ENCODE measurements around the gene ISG20.

ISG20 gene

GRCh38 chr15:88693191-88693590 is 54.4 kb downstream of the ISG20 start:
- DNase-seq (ENCODE audit: low read depth): no peak

DNA sequence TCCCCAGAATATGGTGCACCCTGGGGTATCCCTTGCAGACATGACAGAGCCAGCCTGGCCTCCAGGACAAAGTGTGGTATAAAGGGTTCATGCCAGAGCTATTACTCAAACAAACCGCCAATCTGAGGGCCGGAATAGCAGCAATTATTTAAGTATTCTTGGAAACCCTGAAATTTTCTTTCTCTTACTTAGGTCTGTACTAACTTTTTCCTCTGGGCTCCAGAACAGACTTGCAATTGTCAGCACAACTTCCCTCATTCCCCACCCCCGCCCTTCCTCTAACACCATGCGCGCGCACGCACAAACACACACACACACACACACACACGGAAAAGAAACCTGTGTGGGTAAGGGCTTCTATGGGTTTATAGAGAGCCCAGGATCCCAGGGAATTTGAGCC is 56.3 kb downstream of the ISG20 start:
- DNase-seq (ENCODE audit: low read depth): no peak

DNA sequence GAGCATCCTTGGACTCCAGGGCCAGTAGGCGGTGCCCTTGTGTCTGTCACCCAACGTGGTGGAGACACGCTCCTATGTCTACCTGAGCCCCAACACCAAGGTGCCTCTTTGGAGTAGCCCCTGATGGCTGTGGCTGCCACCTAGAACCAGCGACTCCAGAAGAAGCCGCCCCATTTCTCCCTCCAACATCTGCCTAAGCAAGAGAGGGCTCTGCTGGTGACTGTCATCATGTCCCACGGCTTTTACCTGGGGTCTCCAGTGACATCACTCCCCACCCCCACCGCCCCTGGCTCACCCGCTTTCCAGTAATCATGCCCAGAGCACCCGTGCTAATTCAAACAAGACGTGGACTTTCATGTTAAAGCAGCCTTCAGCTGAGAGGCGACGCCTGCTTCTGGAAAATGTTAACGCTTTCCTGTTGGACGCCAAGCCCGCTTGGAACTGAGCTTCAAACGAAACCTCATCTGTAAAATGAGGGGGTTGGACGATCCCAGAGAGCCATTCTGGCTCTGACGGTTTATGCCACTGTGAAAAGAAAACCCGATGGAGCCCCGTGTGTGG is 57.0 kb downstream of the ISG20 start:
- DNase-seq (ENCODE audit: low read depth): no peak

- no peak for DNase-seq (ENCODE audit: low read depth)
Measured at GRCh38 chr15:88696254-88696653, 57.4 kb downstream of the ISG20 start.

DNA sequence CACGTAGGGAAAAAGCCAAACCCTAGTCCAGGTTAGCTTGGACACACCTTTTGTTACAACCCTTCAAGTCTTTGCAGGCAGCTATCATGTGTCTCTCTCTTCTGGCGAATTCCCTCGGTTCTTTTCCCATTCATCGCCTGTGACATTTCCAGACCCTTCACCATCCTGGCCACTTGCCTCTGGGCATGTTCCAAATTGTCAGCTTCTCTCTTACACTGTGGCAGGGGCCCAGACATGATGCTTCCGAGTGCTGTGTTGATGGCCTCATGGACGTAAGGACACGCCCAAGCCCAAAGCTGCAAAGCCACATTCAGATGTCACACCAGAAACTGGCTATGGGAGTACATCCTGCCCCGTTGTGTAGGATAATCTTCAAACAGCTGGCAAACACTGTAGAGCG is 58.5 kb downstream of the ISG20 start:
- no peak for DNase-seq (ENCODE audit: low read depth)

GRCh38 chr15:88699861-88700260 is 61.0 kb downstream of the ISG20 start:
- no peak for DNase-seq (ENCODE audit: low read depth)

DNA sequence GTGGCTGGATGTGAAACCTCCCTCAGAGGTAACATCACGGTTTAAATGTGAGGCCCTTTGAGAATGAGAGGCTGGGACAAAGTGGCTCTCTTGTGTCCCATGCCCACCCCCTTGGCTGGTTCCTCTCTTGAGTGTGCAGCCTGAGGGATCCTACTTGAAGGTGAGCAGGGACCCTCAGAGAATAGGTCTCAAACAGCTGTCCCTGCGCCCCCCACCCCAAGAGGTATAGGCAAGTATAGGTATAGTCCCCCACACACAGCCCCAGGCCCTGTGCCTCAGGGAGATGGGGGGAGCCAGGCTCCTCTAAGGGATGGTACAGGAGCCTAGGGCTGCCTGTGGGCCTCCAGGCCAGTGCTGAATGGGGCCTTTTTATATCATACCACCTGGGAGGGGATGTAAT is 61.9 kb downstream of the ISG20 start:
- no peak for DNase-seq (ENCODE audit: low read depth)

- no peak for DNase-seq (ENCODE audit: low read depth)
Measured at GRCh38 chr15:88701561-88702095, 62.8 kb downstream of the ISG20 start.

DNA sequence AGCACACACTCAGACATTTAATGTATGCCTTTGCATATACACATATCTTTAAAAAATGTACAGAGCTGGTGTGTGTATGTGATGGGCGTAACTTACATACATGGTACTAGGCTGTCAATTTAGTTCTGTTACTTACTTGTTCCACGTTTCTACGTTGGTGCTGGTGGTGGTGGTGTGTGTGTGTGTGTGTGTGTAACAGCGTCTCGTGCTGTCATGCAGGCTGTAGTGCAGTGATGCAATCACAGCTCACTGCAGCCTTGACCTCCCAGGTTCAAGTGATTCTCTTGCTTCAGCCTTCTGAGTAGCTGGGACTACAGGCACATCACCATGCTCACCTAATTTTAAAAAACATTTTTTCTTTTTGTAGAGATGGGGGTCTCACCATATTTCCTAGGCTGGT is 64.2 kb downstream of the ISG20 start:
- DNase-seq (ENCODE audit: low read depth): no peak

DNA sequence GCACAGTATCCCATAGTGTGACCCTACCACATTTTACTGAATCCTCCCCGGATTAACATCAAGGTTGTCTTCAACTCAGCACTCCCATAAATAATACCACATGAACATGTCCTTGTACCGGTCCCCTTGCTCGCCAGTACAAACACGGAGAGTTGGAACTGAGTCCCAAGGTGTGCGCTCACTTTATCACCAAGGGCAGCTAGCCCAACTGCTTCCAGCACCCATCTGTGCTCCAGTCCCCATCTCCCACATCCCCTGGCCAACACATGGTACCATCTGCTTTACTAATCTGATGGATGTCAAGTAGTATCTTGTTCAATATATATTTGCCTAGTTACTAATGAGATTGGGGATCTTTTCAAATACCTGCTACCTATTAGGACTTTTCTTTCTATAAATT is 64.7 kb downstream of the ISG20 start:
- no peak for DNase-seq (ENCODE audit: low read depth)

DNA sequence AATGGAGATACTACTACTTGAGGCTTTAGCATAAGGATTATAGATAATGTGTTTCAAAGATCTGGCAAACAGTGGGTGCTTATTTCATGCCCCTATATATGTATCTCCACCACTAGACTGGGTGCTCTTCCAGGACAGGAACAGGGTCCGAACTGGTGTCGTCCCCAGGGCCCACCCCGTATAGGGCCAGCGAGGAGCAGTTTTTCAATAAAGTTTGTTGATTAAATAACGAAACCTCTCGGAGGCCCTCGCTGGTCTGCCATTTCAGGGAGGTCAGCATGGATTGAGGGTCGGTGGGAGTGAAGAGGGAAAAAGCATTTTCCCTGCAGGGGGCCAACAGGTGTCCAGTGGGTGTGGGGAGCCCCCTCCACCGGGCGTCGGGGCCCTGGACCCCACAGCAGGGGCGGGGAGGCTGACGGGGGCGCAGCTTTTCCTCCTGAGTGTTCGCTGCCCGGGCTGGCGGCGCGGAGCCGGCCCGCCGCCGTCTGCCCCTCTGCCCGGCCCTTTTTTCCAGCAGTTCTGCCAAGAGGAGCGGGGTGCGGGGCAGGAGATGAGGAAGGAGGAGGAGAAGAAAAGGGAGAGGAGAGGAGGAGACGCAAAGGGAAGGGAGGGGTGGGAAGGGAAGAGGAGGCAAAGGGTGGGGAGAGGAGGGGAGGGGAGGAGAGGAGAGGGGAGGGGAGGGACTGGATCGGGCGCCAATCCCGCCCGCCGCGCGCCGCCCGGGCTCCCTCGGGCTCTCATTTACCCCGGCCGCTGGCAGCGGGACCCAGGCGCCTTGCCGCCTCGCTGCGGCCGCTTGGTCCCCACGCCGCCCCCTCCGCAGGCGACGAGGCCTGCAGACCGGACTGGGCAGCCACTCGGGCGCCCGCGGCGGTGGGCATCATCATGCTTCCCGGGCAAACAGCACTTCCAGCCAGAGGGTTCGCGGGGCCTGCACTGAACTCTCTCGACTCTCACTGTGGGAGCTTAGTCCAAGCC is 66.3 kb downstream of the ISG20 start:
- no peak for DNase-seq (ENCODE audit: low read depth)

- no peak for DNase-seq (ENCODE audit: low read depth)
Measured at GRCh38 chr15:88705769-88706165, 67.0 kb downstream of the ISG20 start.
